ENCODE measurements around the gene MRC1. TPM values are rescaled to one million over a fixed set of nuclear protein-coding genes. Genes with fewer than 3 reads are reported as not detected.

MRC1 gene
- total RNA-seq, 1 experiment from 2014 or later = 0.03 TPM

Small RNA genes within 50 kb of the gene (small RNA-seq; reads per million reads assigned to genes)
- not detected for gene MIR511

Other genes starting within 250 kb of the MRC1 start
- gene HACD1, start 192.0 kb upstream of the MRC1 start, total RNA-seq (2014; rRNA removed; shearing (Covaris generic)) = 30.2 and 37.5 TPM in 2 replicates
- 12.0 and 14.8 TPM in 2 replicates for gene STAM, start 165.2 kb upstream of the MRC1 start, total RNA-seq (2014; rRNA removed; shearing (Covaris generic))
- gene TMEM236, start 57.1 kb upstream of the MRC1 start, total RNA-seq (2014; rRNA removed; shearing (Covaris generic)) = 0.02 TPM in 1 of 2 replicates, not detected in the other
- gene SLC39A12, start 142.6 kb downstream of the MRC1 start, total RNA-seq (2014; rRNA removed; shearing (Covaris generic)) = not detected in 2 replicates

Data from HT1080 (cell line).